Transverse colon (tissue), 4 donors: ENCODE measurements around the gene CHCHD3. TPM values are rescaled to one million over a fixed set of nuclear protein-coding genes. Genes with fewer than 3 reads are reported as not detected.

Experiments used
- DNase-seq: peaks from one replicate; pipeline ENCODE4 v3.0.0-alpha.2; 2019
- H3K27ac ChIP-seq, 4 donors: fragments of 200-600 bp; sonication (generic); 2 replicates each; pipeline ENCODE4 v1.5.1; 2016 to 2018; ENCODE audit warnings: inconsistent platforms in 4 of 4
- H3K27me3 ChIP-seq: fragments of 200-600 bp; sonication (generic); 2 replicates; pipeline ENCODE4 v1.5.1; 2017; ENCODE audit warnings: inconsistent platforms
- H3K36me3 ChIP-seq, 4 donors: fragments of 200-600 bp; sonication (generic); 2 replicates each; pipeline ENCODE4 v1.5.1; 2017 to 2019; ENCODE audit warnings: inconsistent platforms in 4 of 4
- H3K4me1 ChIP-seq, 4 donors: fragments of 200-600 bp; sonication (generic); 2 replicates each; pipeline ENCODE4 v1.5.1; 2017 to 2020; ENCODE audit warnings: inconsistent platforms in 4 of 4
- H3K4me3 ChIP-seq, 4 donors: fragments of 200-600 bp; sonication (generic); 1 replicate in 1 of 4; 2 replicates in 3 of 4; pipeline versions ENCODE4 v1.5.1 to v1.6.1; 2017 to 2019; ENCODE audit warnings: inconsistent platforms in 4 of 4
- H3K9me3 ChIP-seq, 2 donors: fragments of 200-600 bp; sonication (generic); 2 replicates each; pipeline ENCODE4 v1.5.1; 2017 to 2019; ENCODE audit warnings: inconsistent platforms in 2 of 2
- CTCF ChIP-seq, 5 experiments: fragments of 200-600 bp in 3 of 5; fragments of 450-650 bp in 2 of 5; sonication (generic) in 3 of 5; IDR thresholded peaks; 1 replicate in 2 of 5; 2 replicates in 3 of 5; pipeline ENCODE4 v1.5.1; 2016 to 2017; ENCODE audit warnings: antibody characterized with exemption in 5 of 5, inconsistent platforms in 3 of 5, mild to moderate bottlenecking in 2 of 5, moderate library complexity in 1 of 5
- EP300 ChIP-seq: sonication (generic); formaldehyde crosslinking; IDR thresholded peaks from one replicate; pipeline ENCODE4 v1.6.1; 2017; ENCODE audit warnings: antibody characterized with exemption, low read depth
- POLR2A ChIP-seq: fragments of 450-650 bp; IDR thresholded peaks from one replicate; pipeline ENCODE4 v1.6.1; 2016; ENCODE audit warnings: antibody characterized with exemption, mild to moderate bottlenecking, moderate library complexity
- POLR2AphosphoS5 ChIP-seq, 3 donors: sonication (generic); formaldehyde crosslinking; IDR thresholded peaks; one replicate each; pipeline ENCODE4 v1.6.1; 2016; ENCODE audit warnings: antibody characterized with exemption in 3 of 3
- WGBS, 2 donors: methylation state at CpG; one replicate each; pipeline ENCODE4 v1.1.5; 2018; ENCODE audit warnings: low coverage in 1 of 2; 5-methylcytosine and 5-hydroxymethylcytosine counted together
- in situ Hi-C, 4 donors: fragments of 200-750 bp; cut with MboI; loops; one replicate each; pipeline versions ENCODE4 v1.15.0 to v1.15.1; 2017; ENCODE audit warnings: low sequenced_read_pairs in 3 of 4, low pct_ligation_motif_present in 1 of 4, low pct_unique_long_range_greater_than_20kb in 1 of 4
- intact Hi-C: fragments of 100-400 bp; cut with DNase I; formaldehyde crosslinking; loops from one replicate; pipeline ENCODE4 v1.15.1; 2023; ENCODE audit warnings: low total_unique reads
- total RNA-seq, 4 donors: library from RNA; depleted of rRNA; stranded (reverse); fragments of >200 nt; gene quantifications; one replicate each; pipeline ENCODE4 v1.1.0, GENCODE V29; 2016

CHCHD3 gene
- total RNA-seq, 4 donors from 2014 or later, result 49.4 to 78.1 (median 52.9) TPM

GRCh38 chr7:132881317-132881716 lies 200.6 kb downstream of the CHCHD3 start:
- intact Hi-C loops (no loop called here), in situ Hi-C loops (no loop called here)
- TF ChIP-seq POLR2A (no peak), CTCF (IDR thresholded peaks at IDR 0.05) (no peak), POLR2AphosphoS5 (IDR thresholded peaks at IDR 0.05) (no peak), EP300 (no peak)
- Histone ChIP-seq H3K9me3 (no peaks in the 10 kb centered on the region), H3K4me3 (no peak overlapping the region), H3K27me3 (no peaks in the 10 kb centered on the region), H3K4me1 (peaks cover 0 to 18% (median 0%) of the 10 kb centered on the region in 4 donors), H3K36me3 (no peaks in the 10 kb centered on the region), H3K27ac (no peak overlapping the region)
- WGBS, 2 donors, result 89% methylated on average over 3 of the region's 3 CpGs
- no peak for DNase-seq

GRCh38 chr7:132879579-132879978 lies 202.3 kb downstream of the CHCHD3 start:
- TF ChIP-seq EP300 (no peak), POLR2AphosphoS5 (IDR thresholded peaks at IDR 0.05) (no peak), POLR2A (no peak), CTCF (IDR thresholded peaks at IDR 0.05) (no peak)
- Histone ChIP-seq H3K4me3 (no peak overlapping the region), H3K27ac (no peak overlapping the region), H3K27me3 (no peaks in the 10 kb centered on the region), H3K36me3 (no peaks in the 10 kb centered on the region), H3K4me1 (peaks cover 0 to 18% (median 0%) of the 10 kb centered on the region in 4 donors), H3K9me3 (no peaks in the 10 kb centered on the region)
- DNase-seq, result no peak
- WGBS, 2 donors, result 95 to 100% methylated on average over 4 to 7 of the region's 7 CpGs
- intact Hi-C loops (no loop called here), in situ Hi-C loops (no loop called here)

DNA sequence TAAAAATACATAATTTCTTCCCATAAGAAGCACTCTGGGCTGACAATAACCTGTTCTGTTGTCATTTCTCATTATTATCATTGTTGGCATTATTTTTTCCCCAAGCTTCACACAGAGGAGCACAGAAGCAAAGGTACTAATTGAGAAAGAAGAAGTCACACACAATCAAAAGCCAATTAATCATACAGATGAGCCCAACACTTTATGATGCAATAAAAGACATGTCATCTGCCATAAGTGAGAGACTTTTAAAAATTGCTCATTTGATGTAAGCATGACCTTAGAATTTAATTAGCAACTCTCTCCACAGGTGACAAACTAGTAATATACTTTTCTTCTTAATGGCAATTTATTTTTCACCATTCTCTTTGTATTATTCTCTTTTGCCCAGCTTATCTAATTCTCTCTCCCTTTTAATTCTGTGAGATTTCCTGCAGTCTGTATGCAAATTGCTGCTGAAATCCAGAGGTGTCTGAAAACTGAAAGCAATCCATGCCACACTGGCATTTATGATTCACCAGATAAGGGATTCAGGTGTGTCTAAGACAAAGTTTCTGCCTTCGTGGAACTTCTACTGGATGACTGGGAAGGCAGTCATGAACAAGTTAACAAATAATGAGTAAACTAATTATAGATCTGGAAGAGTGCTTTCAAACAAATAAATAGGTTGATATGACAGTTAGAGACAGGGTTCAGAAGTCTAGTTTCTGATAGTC lies 203.5 kb downstream of the CHCHD3 start:
- H3K27me3 ChIP-seq, result no peaks in the 10 kb centered on the region
- H3K4me1 ChIP-seq, result peaks cover 0 to 18% (median 0%) of the 10 kb centered on the region in 4 donors
- H3K36me3 ChIP-seq, result no peaks in the 10 kb centered on the region
- H3K4me3 ChIP-seq, result no peak overlapping the region
- in situ Hi-C loops, result no loop called here
- DNase-seq, result no peak
- intact Hi-C loops, result no loop called here
- no peak overlapping the region for H3K27ac ChIP-seq
- no peaks in the 10 kb centered on the region for H3K9me3 ChIP-seq
- no peak for TF ChIP-seq POLR2A
- TF ChIP-seq POLR2AphosphoS5 (IDR thresholded peaks at IDR 0.05), result no peak
- no peak for TF ChIP-seq CTCF (IDR thresholded peaks at IDR 0.05)
- no peak for TF ChIP-seq EP300
- 42 to 100% methylated on average over 1 of the region's 1 CpG for WGBS, 2 donors

- in situ Hi-C loops, result no loop called here
- TF ChIP-seq CTCF (IDR thresholded peaks at IDR 0.05), result no peak
- no peak for TF ChIP-seq POLR2AphosphoS5 (IDR thresholded peaks at IDR 0.05)
- no peak for TF ChIP-seq EP300
- TF ChIP-seq POLR2A, result no peak
- intact Hi-C loops, result no loop called here
- H3K4me3 ChIP-seq, result no peak overlapping the region
- no peak overlapping the region for H3K27ac ChIP-seq
- DNase-seq, result no peak
- WGBS, 2 donors, result 71 to 76% methylated on average over 2 of the region's 2 CpGs
- no peaks in the 10 kb centered on the region for H3K36me3 ChIP-seq
- H3K4me1 ChIP-seq, result peaks cover 0 to 18% (median 0%) of the 10 kb centered on the region in 4 donors
- H3K27me3 ChIP-seq, result no peaks in the 10 kb centered on the region
- no peaks in the 10 kb centered on the region for H3K9me3 ChIP-seq
Observed at GRCh38 chr7:132877573-132877972, 204.3 kb downstream of the CHCHD3 start.
